ENCODE data around the gene ZFAND3. TPM values are rescaled to one million over a fixed set of nuclear protein-coding genes. Genes with fewer than 3 reads are reported as not detected.

Gene ZFAND3
- total and polyA plus RNA-seq, 2 experiments from 2014 or later, result 36.5 to 50.0 TPM

GRCh38 chr6:38191418-38191817, 371.9 kb downstream of the ZFAND3 start:
- 85% methylated on average over 9 of the region's 9 CpGs for WGBS (ENCODE audit: low lambda C conversion rate, missing lambda C conversion rate)
- no peak for DNase-seq (ENCODE audit: low spot score)
- no peaks in the 10 kb centered on the region for H3K36me3 ChIP-seq (replicated peaks; ENCODE audit: insufficient read depth, low read depth)
- H3K9me3 ChIP-seq (ENCODE audit: low read depth), result no peaks in the 10 kb centered on the region
- H3K27ac ChIP-seq, result no peak overlapping the region
- no peaks in the 10 kb centered on the region for H3K9me2 ChIP-seq (replicated peaks; ENCODE audit: insufficient read depth)
- H3K4me3 ChIP-seq, result no peak overlapping the region
- H3K79me2 ChIP-seq, result no peaks in the 10 kb centered on the region
- no peaks in the 10 kb centered on the region for H3K27me3 ChIP-seq
- TF ChIP-seq EZH2 (IDR thresholded peaks at IDR 0.05; ENCODE audit: borderline replicate concordance) (no peak), EZH2phosphoT487 (IDR thresholded peaks at IDR 0.05; ENCODE audit: low read depth, severe bottlenecking, unreplicated experiment) (no peak), CTCF (IDR thresholded peaks at IDR 0.05; ENCODE audit: poor library complexity) (no peak)
- H3K4me2 ChIP-seq, result no peak overlapping the region
- no peaks in the 10 kb centered on the region for H3K4me1 ChIP-seq (ENCODE audit: insufficient read depth)
- no peaks in the 10 kb centered on the region for H4K20me1 ChIP-seq (ENCODE audit: insufficient read depth, poor library complexity, severe bottlenecking)
- no peak overlapping the region for H2AFZ ChIP-seq

GRCh38 chr6:38192011-38192410, 372.5 kb downstream of the ZFAND3 start:
- H3K4me1 ChIP-seq (ENCODE audit: insufficient read depth), result no peaks in the 10 kb centered on the region
- H3K79me2 ChIP-seq, result no peaks in the 10 kb centered on the region
- H3K27me3 ChIP-seq, result no peaks in the 10 kb centered on the region
- 67% methylated on average over 9 of the region's 9 CpGs for WGBS (ENCODE audit: low lambda C conversion rate, missing lambda C conversion rate)
- no peaks in the 10 kb centered on the region for H3K36me3 ChIP-seq (replicated peaks; ENCODE audit: insufficient read depth, low read depth)
- H3K4me3 ChIP-seq, result no peak overlapping the region
- DNase-seq (ENCODE audit: low spot score), result no peak
- no peak overlapping the region for H2AFZ ChIP-seq
- H3K9me3 ChIP-seq (ENCODE audit: low read depth), result no peaks in the 10 kb centered on the region
- H3K27ac ChIP-seq, result no peak overlapping the region
- no peaks in the 10 kb centered on the region for H3K9me2 ChIP-seq (replicated peaks; ENCODE audit: insufficient read depth)
- H3K4me2 ChIP-seq, result no peak overlapping the region
- H4K20me1 ChIP-seq (ENCODE audit: insufficient read depth, poor library complexity, severe bottlenecking), result no peaks in the 10 kb centered on the region
- TF ChIP-seq EZH2phosphoT487 (IDR thresholded peaks at IDR 0.05; ENCODE audit: low read depth, severe bottlenecking, unreplicated experiment) (no peak), EZH2 (IDR thresholded peaks at IDR 0.05; ENCODE audit: borderline replicate concordance) (no peak), CTCF (IDR thresholded peaks at IDR 0.05; ENCODE audit: poor library complexity) (no peak)

DNA sequence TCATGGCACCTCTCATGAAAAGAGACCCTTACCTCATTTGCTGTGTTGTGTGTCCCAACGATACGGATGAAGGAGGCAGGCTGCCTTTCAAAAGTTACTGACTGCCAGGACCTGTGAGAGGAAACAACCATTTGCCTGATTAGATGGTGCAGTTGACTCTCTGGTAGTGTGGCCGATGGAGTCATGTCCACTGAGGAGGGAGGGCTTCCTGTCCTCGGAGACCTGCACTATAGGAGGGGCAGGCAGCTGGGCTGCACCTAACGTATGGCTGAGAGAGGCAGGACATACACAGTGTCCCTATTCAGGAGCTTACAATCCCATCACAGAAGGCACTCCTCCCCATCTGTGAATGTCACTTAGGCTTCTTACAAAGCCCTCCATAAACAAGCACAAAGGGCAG, 373.0 kb downstream of the ZFAND3 start:
- Histone ChIP-seq H3K27me3 (no peaks in the 10 kb centered on the region), H4K20me1 (ENCODE audit: insufficient read depth, poor library complexity, severe bottlenecking) (no peaks in the 10 kb centered on the region), H3K4me1 (ENCODE audit: insufficient read depth) (no peaks in the 10 kb centered on the region), H3K36me3 (replicated peaks; ENCODE audit: insufficient read depth, low read depth) (no peaks in the 10 kb centered on the region), H2AFZ (no peak overlapping the region), H3K9me3 (ENCODE audit: low read depth) (no peaks in the 10 kb centered on the region), H3K4me2 (no peak overlapping the region), H3K9me2 (replicated peaks; ENCODE audit: insufficient read depth) (no peaks in the 10 kb centered on the region), H3K27ac (no peak overlapping the region), H3K79me2 (no peaks in the 10 kb centered on the region), H3K4me3 (no peak overlapping the region)
- WGBS (ENCODE audit: low lambda C conversion rate, missing lambda C conversion rate), result 70% methylated on average over 5 of the region's 5 CpGs
- TF ChIP-seq EZH2phosphoT487 (IDR thresholded peaks at IDR 0.05; ENCODE audit: low read depth, severe bottlenecking, unreplicated experiment), result no peak
- TF ChIP-seq CTCF (IDR thresholded peaks at IDR 0.05; ENCODE audit: poor library complexity), result no peak
- TF ChIP-seq EZH2 (IDR thresholded peaks at IDR 0.05; ENCODE audit: borderline replicate concordance), result no peak
- DNase-seq (ENCODE audit: low spot score), result no peak

GRCh38 chr6:38193051-38193450, 373.5 kb downstream of the ZFAND3 start:
- Histone ChIP-seq H3K27ac (no peak overlapping the region), H4K20me1 (ENCODE audit: insufficient read depth, poor library complexity, severe bottlenecking) (no peaks in the 10 kb centered on the region), H3K9me2 (replicated peaks; ENCODE audit: insufficient read depth) (no peaks in the 10 kb centered on the region), H2AFZ (no peak overlapping the region), H3K4me3 (no peak overlapping the region), H3K9me3 (ENCODE audit: low read depth) (no peaks in the 10 kb centered on the region), H3K4me1 (ENCODE audit: insufficient read depth) (no peaks in the 10 kb centered on the region), H3K79me2 (no peaks in the 10 kb centered on the region), H3K4me2 (no peak overlapping the region), H3K36me3 (replicated peaks; ENCODE audit: insufficient read depth, low read depth) (no peaks in the 10 kb centered on the region), H3K27me3 (no peaks in the 10 kb centered on the region)
- no peak for TF ChIP-seq EZH2 (IDR thresholded peaks at IDR 0.05; ENCODE audit: borderline replicate concordance)
- no peak for TF ChIP-seq CTCF (IDR thresholded peaks at IDR 0.05; ENCODE audit: poor library complexity)
- TF ChIP-seq EZH2phosphoT487 (IDR thresholded peaks at IDR 0.05; ENCODE audit: low read depth, severe bottlenecking, unreplicated experiment), result no peak
- 86% methylated on average over 7 of the region's 7 CpGs for WGBS (ENCODE audit: low lambda C conversion rate, missing lambda C conversion rate)
- no peak for DNase-seq (ENCODE audit: low spot score)

Measured in hepatocyte (in vitro differentiated cells).